Measurements from ENCODE around the gene CAPZB.

Gene CAPZB

DNA sequence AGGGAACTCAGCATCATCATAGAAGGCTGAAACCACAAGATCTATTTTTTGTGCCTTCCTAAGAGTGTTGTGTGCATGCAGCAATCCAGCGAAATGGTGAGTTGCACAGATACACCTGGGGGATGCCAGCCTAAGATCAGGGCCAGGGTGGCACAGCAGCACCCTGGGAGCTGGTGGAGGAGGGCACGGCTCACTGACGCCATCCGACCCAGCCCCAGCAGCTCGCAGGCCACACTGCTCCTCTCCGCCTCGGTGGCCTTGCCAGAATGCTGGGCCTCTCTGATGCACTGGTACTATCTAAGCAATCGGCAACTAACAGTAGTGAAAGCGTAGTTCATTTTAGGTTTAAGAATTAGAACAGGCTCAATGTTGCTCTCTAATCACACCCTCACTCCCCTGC lies 37.8 kb downstream of the CAPZB start:
- DNase-seq: no peak

DNA sequence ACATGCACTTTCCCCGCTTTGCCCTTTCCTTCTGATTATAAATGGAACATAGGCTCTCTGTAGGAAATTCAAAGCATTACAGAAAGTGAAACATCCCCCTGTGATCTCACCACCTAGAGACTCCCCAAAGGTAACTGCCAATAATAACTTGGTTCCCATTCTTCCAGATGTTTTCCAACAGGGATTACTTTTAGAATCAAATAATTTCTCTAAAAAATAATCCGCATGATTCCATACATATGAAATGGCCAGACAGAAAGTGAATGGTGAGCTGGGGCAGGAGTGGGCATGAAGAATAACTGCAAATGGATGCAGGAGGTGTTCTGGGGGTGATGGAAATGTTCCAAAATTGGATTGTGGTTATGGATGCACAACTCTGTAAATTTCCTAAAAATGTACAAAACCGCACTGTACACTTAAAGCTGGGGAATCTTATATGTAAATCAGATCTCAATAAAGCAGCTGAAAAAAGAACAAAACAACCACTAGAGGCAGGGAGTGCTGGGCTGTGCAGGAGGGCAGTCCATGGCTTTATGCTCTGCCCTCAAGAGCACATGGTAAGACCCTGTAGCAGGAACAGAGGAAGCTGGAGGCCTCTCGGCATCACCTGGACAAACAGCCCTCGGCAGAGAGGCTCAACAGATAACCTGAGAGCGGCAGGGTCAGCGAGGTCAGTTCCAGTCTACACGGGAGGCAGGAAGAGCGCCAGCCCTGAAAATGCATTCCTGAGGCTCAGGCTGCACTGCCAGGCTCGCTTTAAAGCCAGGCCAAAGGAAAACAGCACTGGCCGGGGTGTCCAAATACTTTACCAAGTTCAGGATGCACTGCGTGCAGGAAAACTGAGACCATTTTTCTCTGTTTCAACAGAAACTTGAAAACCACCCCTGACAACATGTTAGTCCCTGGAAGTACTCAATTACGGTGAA lies 39.7 kb downstream of the CAPZB start:
- DNase-seq: no peak

DNA sequence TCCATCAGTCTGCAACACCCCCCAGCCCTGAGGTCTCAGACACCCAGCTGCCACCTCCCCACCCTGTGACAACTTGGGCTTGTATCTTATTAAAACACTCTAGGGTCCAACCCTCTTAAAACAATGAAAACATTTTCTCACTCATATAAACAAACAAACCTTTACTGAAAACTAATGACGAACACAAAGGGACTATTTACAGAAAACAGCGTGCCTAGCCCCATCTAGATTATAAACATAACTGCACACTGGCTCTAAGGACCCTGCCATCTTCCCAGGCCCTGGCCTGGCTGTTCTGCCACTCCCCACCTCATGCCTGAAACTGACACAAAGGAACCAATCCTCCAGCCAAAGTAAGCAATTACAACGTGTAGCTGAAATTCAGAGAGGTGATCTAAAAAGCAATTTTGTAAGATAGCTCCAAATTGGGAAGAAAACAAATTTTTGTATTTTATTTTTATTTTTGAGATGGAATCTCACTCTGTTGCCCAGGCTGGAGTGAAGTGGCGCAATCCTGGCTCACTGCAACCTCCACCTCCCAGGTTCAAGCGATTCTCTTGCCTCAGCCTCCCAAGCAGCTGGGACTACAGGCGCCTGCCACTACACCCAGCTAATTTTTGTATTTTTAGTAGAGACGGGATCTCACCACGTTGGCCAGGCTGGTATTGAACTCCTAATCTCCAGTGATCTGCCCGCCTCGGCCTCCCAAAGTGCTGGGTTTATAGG lies 40.9 kb downstream of the CAPZB start:
- DNase-seq: no peak

DNA sequence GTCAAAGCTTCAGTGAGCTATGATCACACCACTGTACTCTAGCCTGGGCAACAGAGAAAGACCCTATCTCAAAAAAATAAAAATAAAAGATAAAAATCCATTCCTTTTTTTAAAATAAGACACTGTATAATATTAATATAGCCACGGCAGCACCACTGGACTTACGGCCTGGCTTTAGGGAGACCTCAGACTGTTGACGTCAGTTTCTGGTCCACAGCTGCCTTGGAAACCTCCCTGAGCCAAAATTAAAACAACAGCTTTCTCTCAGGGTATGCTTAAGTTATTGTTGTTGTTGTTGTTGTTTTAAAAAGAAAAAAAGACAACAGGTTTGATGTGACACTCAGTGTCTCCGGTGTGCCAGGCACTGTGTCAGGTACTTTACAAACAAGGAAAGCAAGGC lies 42.0 kb downstream of the CAPZB start:
- no peak for DNase-seq

DNA sequence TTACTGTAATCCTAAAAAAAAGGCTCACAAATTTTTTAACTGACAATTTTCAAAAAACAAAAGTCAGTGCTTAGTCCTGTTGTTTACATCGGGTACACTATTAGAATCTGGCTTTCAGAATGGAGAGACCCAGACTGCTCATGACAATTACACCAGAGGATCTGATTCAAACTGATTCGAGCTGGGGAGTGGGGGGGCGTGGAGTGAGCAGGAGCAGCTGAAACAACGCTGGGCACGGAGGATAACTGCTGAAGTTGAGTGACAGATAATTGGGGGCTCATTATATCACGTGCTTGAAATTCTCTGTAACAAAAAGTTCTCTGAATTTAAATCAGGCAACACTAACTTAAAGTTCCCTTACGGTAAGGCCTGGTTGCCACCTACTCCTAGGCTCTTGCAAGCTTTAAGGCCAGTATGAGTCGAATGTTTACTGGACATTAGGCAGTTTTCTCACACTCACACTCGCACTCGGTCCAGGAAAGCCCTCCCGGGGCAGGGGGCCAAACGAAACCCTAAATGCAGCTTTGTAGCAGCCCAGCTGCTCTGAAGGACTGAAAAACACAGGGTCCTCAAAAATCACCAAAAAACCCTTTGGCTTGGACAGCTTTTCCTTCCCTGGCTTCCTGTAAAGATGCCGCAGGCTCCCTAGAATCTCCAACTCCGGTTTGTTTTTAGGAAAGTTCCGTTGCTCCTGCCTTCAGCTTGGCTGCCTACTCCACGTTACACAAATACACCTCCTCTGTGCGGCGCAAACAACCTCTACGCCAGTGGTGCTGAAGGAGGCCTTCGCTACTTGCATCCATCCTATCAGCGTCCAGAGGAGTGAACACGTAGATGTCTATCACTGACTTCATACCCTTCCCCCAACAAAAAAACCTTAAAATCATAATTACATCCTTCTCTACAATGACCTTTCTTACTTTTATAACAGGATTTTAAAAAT lies 42.9 kb downstream of the CAPZB start:
- no peak for DNase-seq

DNA sequence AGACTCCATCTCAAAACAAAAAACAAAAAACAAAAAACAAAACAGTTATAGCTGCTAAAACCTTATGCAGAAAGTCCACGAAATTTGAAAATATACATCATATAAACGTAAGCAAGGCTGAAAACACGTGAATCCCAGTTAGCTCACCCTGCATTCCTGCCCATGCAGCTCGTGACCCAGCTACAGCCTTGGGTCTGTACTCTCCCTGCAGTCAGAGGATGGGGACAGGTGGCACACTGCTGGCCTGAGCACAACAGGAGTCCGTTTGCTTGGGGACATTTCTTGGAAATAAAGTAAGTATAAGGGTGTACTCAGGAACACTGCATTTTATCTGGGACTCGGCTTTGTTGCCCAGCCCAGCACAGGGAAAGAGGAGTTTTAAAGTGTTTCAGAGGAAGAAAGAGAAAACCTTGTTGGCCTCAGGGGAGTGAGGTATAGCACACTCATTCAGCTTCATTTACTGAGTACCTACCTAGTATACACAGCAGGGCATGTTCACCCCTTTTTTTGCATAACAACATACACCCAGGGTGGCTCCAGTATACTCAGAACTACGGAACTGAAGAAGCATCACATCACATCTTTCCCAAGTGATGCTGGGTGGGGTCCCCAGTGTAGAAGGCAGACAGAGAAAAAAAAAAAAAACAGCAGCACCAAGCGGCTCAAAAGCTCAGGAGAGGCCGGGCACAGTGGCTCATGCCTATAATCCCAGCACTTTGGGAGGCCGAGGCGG lies 44.1 kb downstream of the CAPZB start:
- DNase-seq: no peak

DNA sequence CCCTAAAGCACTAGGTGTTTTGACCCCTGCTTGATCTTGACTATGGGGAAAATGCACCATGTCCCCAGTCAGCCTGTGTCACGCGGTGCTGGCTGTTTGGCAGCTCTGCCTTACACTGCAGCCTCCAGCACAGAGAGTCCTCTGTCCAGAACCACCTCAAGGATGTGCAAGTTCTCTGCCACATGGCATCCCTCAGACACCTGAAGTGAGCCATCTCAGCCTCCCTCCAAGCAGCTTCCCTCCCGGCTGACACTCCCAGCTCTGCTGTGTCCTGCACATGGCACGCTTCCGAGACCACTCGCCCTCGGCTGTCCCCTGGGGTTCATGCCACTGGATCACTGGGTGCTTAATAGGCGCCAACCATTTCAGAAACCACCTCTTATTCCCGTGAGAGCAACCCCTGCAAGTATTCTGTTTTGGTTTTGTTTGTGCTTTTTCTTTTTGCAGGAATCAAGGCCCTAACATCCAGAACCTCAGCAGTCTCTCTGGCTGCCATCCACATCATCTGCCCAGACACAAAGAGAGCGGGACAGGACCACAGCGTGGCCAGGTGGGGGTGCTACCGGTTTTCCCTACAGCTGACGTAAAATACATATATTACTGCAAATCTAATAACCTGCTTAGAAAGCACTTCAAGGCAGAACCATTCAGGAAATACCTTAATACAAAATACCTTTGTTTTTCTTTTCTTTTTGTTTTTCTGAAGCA lies 45.7 kb downstream of the CAPZB start:
- DNase-seq: peak; percentile 45 to 50

DNA sequence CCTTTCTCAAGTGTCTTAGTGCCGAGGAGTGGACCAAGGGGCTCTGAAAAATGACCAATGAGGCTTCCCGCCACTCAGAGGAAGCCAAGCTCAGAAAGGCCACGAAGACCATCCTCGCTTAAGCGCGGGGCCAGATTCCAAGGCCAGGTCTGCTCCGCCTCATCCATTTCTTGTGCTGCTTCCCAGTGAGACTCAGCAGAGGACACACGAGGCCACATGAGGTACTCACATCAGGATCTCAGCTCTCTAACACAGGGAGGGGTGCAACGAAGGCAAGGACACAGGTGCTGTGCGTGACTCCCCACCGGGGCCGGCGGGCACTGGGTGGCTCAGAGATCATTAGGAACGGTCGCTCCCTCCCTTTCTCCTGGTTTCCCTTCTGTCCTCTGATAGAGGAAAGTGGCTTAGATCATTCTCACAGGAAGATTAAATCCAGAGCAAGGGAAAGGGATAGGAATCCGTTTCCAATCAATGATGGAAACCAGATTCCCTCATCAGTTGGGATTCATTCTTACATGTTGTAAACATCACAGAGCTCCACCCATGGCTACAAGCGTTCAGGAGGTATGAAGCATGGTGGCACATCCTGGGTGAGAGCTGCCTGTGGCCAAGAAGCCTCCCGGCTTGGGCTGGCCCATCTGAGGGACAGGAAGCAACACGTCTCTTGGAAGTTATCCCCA lies 46.7 kb downstream of the CAPZB start:
- DNase-seq: no peak

DNA sequence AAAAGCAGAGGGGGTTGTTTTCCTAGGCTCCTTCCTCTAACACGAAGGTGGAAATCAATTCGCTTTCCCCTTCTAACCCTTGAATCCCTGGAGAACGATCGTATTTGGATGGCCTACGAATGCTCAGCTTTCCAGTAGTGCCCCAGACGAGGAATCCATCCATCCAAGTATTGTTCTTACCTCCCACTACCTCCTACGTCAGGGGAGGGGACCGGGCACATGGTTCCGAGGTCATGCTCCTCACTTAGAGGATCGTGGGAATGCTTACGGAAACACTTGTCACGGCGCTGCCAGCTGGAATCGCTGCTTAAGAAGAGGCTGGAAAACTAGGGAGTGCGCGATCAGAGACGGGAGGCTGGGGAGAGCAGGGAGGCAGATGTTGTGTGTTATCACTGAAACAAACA lies 47.4 kb downstream of the CAPZB start:
- DNase-seq: no peak

DNA sequence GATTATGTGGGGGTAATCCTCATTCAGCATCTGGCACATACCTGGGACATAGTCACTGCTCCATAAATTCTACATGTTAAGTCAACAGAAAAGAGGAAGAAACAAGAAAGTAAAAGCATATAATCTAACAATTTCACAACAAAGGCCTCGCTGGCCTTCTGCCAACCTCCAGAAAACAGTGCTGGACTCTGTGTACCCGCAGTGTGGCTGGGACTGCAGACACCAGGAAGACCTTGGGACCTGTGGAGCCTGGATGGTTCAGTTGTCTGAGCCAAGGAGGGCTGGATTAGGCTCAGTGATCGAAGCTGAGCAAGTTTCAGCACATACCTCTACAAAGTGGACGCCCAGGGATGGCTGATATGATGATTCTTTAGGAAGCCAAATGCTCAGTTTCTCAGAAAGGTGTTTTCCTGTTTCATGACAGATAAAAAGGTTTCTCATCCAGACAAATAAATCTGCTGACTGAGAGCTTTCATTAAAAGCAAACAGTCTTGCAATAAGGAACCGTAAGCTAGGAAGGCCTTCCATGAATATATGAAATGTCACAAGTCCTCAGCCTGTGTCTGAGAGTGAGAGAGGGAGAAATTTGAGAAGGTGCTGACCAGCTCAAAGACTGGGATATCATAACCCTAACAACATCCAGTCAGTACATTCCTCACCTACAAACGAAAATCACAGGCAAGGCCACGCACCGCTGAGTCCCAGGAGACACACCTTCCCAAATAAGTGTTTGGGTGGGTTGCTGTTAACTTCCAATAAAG lies 48.4 kb downstream of the CAPZB start:
- DNase-seq: no peak

DNA sequence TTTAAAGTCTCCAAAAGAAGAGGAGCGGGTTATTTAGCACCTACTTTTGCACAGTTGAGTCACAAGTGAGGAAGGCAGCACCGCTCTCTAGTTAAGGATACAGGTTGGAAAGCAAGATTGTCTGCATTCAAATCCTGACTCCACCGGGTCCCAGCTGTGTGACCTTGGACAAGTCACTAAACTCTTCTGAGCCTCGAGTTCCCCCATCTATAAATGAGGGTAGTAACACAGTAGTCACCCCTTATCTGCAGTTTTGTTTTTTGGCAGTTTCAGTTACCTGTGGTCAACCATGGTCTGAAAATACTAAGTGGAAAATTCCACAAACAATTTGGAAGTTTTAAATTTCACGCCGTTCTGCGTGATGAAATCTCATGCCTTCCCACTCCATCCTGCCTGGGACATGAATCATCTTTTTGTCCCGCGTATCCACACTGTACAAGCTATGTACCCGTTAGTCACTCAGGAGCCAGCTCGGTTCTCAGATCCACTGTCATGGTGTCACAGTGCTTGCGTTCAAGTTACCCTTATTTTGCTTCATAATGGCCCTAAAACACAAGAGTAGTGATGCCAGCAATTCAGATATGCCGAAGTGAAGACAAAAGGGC lies 49.4 kb downstream of the CAPZB start:
- DNase-seq: no peak

DNA sequence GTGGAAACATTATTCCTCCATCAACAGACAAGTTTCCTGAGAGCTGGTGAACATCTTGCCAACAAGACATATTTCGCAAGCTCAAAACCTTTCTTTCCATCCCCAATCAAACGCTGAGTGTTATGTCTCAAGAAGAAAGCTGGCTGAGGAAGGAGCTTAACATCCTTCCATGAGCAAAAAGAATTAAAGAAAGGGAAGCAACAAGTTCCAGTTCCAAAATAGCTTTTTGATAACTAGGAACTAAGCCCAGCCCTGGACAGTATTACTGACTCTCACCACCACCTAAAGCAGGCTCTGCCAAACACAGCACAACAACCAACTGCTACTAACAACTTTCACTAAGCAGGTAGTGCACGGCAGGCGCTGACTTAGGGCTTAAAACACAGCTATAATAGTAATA lies 50.2 kb downstream of the CAPZB start:
- no peak for DNase-seq

DNA sequence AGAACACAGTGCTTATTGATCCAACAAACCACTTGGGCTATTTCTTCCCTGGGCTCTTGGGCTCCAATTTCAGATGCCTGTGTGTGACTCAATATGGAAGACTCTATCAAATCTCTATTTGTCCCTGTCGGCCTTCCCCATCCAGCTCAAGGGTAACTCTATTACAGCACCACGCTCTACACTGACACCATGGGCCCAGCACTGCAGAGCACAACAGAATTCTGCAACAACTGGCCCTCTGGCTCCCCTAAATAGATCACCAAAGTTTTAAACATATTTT lies 51.7 kb downstream of the CAPZB start:
- DNase-seq: no peak

DNA sequence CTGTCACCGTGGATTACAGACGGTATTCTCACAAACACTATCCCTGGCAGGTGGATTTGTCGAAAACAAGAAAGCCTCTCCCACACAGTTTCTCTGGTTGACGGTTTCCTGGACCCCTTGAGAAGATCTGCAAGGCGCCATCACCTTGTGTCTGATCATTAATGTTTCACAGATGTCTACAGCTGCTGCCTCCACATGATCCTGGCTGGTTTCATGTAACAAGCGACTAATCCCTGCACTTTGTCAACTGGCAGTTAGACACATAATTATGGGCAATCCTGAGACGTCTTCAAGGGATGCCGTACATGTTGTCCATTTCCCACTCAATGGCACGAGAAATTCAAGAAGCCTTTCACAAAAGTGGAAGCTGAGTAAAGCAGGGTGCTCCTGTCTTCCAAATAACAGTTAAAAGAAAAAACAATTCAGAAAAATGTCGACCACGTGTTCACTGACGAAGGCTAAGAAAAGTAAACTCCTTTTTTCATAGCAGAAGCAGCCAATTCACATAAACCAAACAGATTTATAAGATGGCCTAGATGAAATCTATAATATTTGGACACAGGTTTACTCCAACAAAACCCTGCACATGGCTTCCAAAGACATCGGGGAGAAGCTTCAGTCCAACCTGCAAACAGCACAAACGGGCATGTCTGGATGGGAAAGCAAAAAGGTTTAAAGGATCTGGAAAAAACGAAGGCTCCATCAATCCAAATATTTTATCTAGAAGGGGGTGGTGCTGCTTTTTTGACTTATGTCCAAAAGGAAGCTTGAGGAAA lies 52.2 kb downstream of the CAPZB start:
- DNase-seq: no peak

DNA sequence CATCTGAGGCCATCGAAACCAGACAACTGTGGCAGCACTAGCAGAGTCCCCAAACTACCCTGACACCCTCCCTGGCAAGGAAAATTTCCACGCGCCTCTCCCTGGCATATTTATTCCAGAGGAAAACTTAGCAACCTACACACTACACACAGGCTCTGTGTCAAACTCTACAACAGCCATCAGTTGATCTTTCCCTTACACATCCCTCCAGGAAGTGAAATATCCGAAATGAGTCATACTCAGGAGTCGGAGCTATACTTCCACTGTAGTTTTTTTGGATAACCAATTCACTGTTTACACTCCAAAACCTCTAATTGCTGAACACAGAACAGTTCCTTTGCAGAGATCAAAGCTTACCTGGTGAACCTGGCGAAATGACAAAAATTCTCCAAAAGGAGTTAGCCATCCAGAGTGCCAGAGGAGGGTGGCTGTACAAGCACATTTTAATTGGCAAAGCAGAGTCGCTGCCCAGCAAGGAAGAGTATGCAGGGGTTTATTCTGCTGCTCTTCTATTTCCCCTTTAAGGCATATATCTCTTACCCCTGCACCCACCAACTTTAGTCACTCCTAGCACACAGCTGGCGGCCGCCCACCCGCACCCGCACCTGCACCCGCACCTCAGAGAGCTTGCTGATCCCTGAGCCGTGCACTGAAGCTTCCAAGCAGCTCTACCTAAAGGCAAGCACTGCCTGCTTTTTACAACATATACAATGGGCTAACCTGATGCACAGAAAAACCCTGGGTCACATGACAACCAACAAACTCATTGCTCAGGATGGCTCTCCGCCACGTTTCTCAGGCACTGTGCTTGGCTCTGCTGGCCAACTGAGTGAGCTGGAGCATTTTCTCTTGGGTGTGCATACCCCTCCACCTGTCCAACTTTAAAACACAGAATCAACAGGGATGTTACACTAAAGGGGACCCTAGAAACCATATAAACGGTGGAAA lies 54.9 kb downstream of the CAPZB start:
- DNase-seq: no peak

DNA sequence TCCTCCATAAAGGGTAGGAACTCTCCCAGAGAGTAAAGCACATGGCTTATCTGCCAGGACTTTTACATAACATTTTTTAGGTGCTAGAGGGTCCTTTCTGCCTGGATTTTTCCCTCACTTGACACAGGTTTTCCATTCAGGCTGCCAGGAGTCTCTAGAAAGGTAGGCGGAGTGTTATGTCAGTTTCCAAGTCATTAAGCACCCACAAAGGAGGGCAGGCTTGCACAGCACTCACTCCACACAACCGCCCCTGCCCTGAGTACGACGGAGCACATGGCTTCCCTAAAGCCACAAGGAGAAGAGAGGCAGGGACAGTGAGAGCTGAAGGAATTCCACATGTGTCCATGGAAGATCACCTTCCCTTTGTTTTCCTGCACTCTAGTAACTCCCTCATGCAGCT lies 55.7 kb downstream of the CAPZB start:
- DNase-seq: no peak

DNA sequence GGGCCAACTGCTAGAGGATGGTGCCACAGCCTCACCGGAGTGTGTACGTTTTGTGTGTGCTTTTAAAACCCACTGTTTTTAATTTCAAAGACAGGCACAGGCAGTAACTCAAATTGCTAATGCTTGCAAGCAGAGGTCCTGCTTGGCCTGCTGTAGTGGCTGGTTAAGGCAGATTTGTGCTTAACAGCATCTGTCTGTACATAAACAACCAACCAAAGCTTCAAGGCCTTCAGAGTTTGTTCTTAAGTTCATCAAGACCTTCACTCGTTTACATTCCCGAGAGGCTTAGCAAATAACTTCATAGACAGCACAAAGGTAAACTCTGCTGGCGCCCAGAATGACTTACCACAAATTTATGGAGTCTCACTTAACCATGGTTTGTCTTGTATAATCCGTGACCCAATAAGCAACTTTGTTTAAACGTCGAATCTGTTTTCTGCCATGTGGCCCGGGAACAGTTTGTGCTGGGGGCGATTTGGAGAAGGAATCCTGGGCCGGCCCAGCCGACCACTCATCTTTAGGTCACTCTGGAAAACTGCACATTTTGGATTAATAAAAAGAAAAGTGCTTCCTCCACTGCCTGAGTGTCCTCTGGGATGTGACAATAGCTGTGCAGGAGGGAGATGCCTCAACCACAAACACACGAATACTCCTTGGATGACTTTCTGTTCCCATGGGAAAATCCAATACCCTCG lies 58.1 kb downstream of the CAPZB start:
- DNase-seq: no peak

Measured in CD4-positive, alpha-beta T cell treated with Interleukin-1 beta for 1 hour (primary cell).